Skeletal muscle cell (primary cell): ENCODE results near the gene USB1.

Experiments
- DNase-seq: peaks from one replicate; pipeline ENCODE4 v3.0.0-alpha.2; 2010; ENCODE audit warnings: low read depth
- H3K4me3 ChIP-seq: 2 replicates; pipeline ENCODE4 v1.5.1; 2011; ENCODE audit warnings: low read depth, mild to moderate bottlenecking, control low read depth, low read length, moderate library complexity

USB1 gene

DNA sequence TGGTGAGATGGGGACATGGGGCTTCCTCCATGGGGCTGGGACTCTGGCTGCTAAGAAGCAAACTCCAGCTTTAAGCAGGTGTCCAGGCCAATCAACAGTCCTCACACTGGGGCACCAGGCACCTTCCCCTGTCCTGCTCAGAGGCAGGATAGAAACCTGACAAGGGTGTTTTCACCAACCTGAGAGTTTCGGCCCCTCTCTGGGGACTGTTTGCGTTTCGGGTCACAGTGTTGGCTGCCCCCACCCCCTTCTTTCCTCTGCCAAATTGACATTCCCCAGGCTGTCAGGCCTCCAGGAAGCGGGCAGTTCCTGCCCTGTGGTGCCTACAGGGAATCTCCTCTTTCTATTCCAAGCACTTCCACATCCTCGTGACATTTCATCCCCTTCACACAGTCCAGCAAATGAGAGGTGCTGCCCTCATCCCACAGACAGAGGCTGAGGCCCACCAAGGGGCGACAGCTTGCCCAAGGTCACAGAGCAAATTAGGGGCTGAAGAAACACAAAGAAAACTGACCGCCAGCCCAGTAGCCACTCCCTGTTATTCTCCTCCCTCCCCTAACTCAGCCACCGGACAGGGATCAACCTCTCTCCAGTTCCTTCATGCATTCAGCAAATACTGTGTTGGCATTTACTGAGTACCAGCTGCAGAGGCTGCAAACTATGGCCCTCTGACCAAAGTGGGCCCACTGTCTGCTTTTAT, 62.3 kb downstream of the USB1 start:
- H3K4me3 ChIP-seq, result no peak overlapping the region
- no peak for DNase-seq

DNA sequence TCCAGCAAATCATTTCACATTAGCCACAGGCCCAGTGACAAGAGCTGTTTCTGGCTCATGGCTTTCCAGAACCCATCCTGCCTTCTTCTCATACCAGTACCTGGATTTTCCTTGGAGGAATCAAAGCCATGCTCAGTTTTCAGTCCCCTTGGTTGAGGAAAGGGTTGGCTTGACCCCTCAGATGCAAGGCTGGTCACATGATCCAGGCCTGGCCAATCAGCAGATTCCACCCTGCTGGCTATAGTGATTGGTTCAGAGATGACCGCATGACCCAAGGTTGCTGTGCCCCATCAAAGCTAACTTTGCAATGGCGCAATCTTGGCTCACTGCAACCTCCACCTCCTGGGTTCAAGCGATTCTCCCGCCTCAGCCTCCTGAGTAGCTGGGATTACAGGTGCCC, 69.4 kb downstream of the USB1 start:
- DNase-seq, result no peak
- H3K4me3 ChIP-seq, result no peak overlapping the region
